Measurements from ENCODE around the gene SIGLEC8.
"Not testable (repeated sequence)": the region's sequence is repeated elsewhere in the genome, so short reads cannot be mapped to it uniquely, and the experiment has no call there.

The SIGLEC8 gene

GRCh38 chr19:51417810-51418157 is 40.5 kb downstream of the SIGLEC8 start:
- Histone ChIP-seq H3K9ac (ENCODE audit: low read depth, low read length, poor library complexity, severe bottlenecking) (no peak overlapping the region), H3K9me2 (replicated peaks; ENCODE audit: low read depth, low read length) (no peaks in the 10 kb centered on the region), H3F3A (ENCODE audit: low read depth) (no peaks in the 10 kb centered on the region), H3K4me3 (ENCODE audit: low read length, poor library complexity, severe bottlenecking) (no peak overlapping the region), H3K9me3 (ENCODE audit: insufficient read depth, low read depth, low read length) (no peaks in the 10 kb centered on the region), H2AFZ (ENCODE audit: low read length) (no peak overlapping the region), H3K4me1 (ENCODE audit: insufficient read depth, low read length, poor library complexity, severe bottlenecking) (no peaks in the 10 kb centered on the region), H3K27me3 (ENCODE audit: insufficient read depth, low read length, poor library complexity, severe bottlenecking) (no peaks in the 10 kb centered on the region), H3K79me2 (ENCODE audit: insufficient read depth, low read length) (no peaks in the 10 kb centered on the region), H3K36me3 (ENCODE audit: insufficient read depth, low read length) (no peaks in the 10 kb centered on the region), H4K20me1 (ENCODE audit: insufficient read depth, low read length, poor library complexity, severe bottlenecking) (no peaks in the 10 kb centered on the region), H3K4me2 (ENCODE audit: low read depth, low read length, poor library complexity, severe bottlenecking) (no peak overlapping the region)
- TF ChIP-seq CTCF (conservative IDR thresholded peaks at IDR 0.05; ENCODE audit: low read length) (no peak), EZH2phosphoT487 (IDR thresholded peaks at IDR 0.05; ENCODE audit: borderline replicate concordance) (no peak)

GRCh38 chr19:51417107-51417809 is 41.0 kb downstream of the SIGLEC8 start, which contains the start of gene SIGLEC10:
Gene SIGLEC10, minus strand, starts transcription at chr19:51417642. Its CDS starts 61 bp downstream, at chr19:51417581.
- Histone ChIP-seq H4K20me1 (ENCODE audit: insufficient read depth, low read length, poor library complexity, severe bottlenecking) (no peaks in the 10 kb centered on the region), H3K9me3 (ENCODE audit: insufficient read depth, low read depth, low read length) (no peaks in the 10 kb centered on the region), H3K27me3 (ENCODE audit: insufficient read depth, low read length, poor library complexity, severe bottlenecking) (no peaks in the 10 kb centered on the region), H3K4me1 (ENCODE audit: insufficient read depth, low read length, poor library complexity, severe bottlenecking) (no peaks in the 10 kb centered on the region), H3K79me2 (ENCODE audit: insufficient read depth, low read length) (no peaks in the 10 kb centered on the region), H3K4me3 (ENCODE audit: low read length, poor library complexity, severe bottlenecking) (no peak within 1 kb of the TSS), H3K36me3 (ENCODE audit: insufficient read depth, low read length) (no peaks in the 10 kb centered on the region), H3K9ac (ENCODE audit: low read depth, low read length, poor library complexity, severe bottlenecking) (no peak within 1 kb of the TSS), H3F3A (ENCODE audit: low read depth) (no peaks in the 10 kb centered on the region), H2AFZ (ENCODE audit: low read length) (no peak within 1 kb of the TSS), H3K4me2 (ENCODE audit: low read depth, low read length, poor library complexity, severe bottlenecking) (no peak within 1 kb of the TSS), H3K9me2 (replicated peaks; ENCODE audit: low read depth, low read length) (no peaks in the 10 kb centered on the region)
- TF ChIP-seq EZH2phosphoT487 (IDR thresholded peaks at IDR 0.05; ENCODE audit: borderline replicate concordance) (no peak), CTCF (conservative IDR thresholded peaks at IDR 0.05; ENCODE audit: low read length) (no peak)

- not testable (repeated sequence) for H3K9ac ChIP-seq (ENCODE audit: low read depth, low read length, poor library complexity, severe bottlenecking)
Measured at GRCh38 chr19:51416422-51416821, 41.8 kb downstream of the SIGLEC8 start.

GRCh38 chr19:51415187-51415586 is 43.1 kb downstream of the SIGLEC8 start:
- Histone ChIP-seq H4K20me1 (ENCODE audit: insufficient read depth, low read length, poor library complexity, severe bottlenecking) (no peaks in the 10 kb centered on the region), H3K9me2 (replicated peaks; ENCODE audit: low read depth, low read length) (no peaks in the 10 kb centered on the region), H3K4me2 (ENCODE audit: low read depth, low read length, poor library complexity, severe bottlenecking) (no peak overlapping the region), H3F3A (ENCODE audit: low read depth) (no peaks in the 10 kb centered on the region), H3K4me3 (ENCODE audit: low read length, poor library complexity, severe bottlenecking) (no peak overlapping the region), H3K9ac (ENCODE audit: low read depth, low read length, poor library complexity, severe bottlenecking) (no peak overlapping the region), H2AFZ (ENCODE audit: low read length) (no peak overlapping the region), H3K4me1 (ENCODE audit: insufficient read depth, low read length, poor library complexity, severe bottlenecking) (no peaks in the 10 kb centered on the region), H3K27me3 (ENCODE audit: insufficient read depth, low read length, poor library complexity, severe bottlenecking) (no peaks in the 10 kb centered on the region), H3K9me3 (ENCODE audit: insufficient read depth, low read depth, low read length) (no peaks in the 10 kb centered on the region), H3K79me2 (ENCODE audit: insufficient read depth, low read length) (no peaks in the 10 kb centered on the region), H3K36me3 (ENCODE audit: insufficient read depth, low read length) (no peaks in the 10 kb centered on the region)
- TF ChIP-seq EZH2phosphoT487 (IDR thresholded peaks at IDR 0.05; ENCODE audit: borderline replicate concordance) (no peak), CTCF (conservative IDR thresholded peaks at IDR 0.05; ENCODE audit: low read length) (no peak)

More at GRCh38 chr19:51416422-51416821, 41.8 kb downstream of the SIGLEC8 start:
- H3K27me3 ChIP-seq (ENCODE audit: insufficient read depth, low read length, poor library complexity, severe bottlenecking); H2AFZ ChIP-seq (ENCODE audit: low read length); H3K9me2 ChIP-seq (replicated peaks; ENCODE audit: low read depth, low read length); H3K4me2 ChIP-seq (ENCODE audit: low read depth, low read length, poor library complexity, severe bottlenecking); H3K4me3 ChIP-seq (ENCODE audit: low read length, poor library complexity, severe bottlenecking); H4K20me1 ChIP-seq (ENCODE audit: insufficient read depth, low read length, poor library complexity, severe bottlenecking); H3K9me3 ChIP-seq (ENCODE audit: insufficient read depth, low read depth, low read length); H3K36me3 ChIP-seq (ENCODE audit: insufficient read depth, low read length); H3F3A ChIP-seq (ENCODE audit: low read depth); H3K79me2 ChIP-seq (ENCODE audit: insufficient read depth, low read length); H3K4me1 ChIP-seq (ENCODE audit: insufficient read depth, low read length, poor library complexity, severe bottlenecking): not testable (repeated sequence)
